HepG2 (cell line): ENCODE measurements around the gene OAF. TPM values are rescaled to one million over a fixed set of nuclear protein-coding genes. Genes with fewer than 3 reads are reported as not detected.
A peak's percentile ranks its signal among the peaks of the same experiment; 100 is the strongest.

Source experiments
- BHLHE40 ChIP-seq: IDR thresholded peaks from 2 replicates; pipeline ENCODE4 v1.6.1; 2011; ENCODE audit warnings: low read length, improper control_type of control experiment
- EEA1 ChIP-seq: sonication (generic); formaldehyde crosslinking; IDR thresholded peaks from 2 replicates; pipeline ENCODE4 v1.5.1; 2020; ENCODE audit warnings: mild to moderate bottlenecking, missing genetic modification reagents, borderline replicate concordance
- KAT8 ChIP-seq: IDR thresholded peaks from 2 replicates; pipeline ENCODE4 v1.6.1; 2016; ENCODE audit warnings: missing genetic modification reagents, missing compliant biosample characterization
- LCORL ChIP-seq, 2 experiments: fragments of 450-650 bp in 1 of 2; sonication (generic) in 1 of 2; formaldehyde crosslinking in 1 of 2; IDR thresholded peaks; 2 replicates each; pipeline versions ENCODE4 v1.5.0 to v1.6.1; 2017 to 2020; ENCODE audit warnings: antibody characterized with exemption in 1 of 2, missing genetic modification reagents in 1 of 2
- MLX ChIP-seq: IDR thresholded peaks from 2 replicates; pipeline ENCODE4 v1.6.1; 2016
- NR1H2 ChIP-seq: sonication (generic); formaldehyde crosslinking; IDR thresholded peaks from 2 replicates; pipeline ENCODE4 v1.8.1; 2022; ENCODE audit warnings: low read depth, missing genetic modification reagents, borderline replicate concordance
- NR2F2 ChIP-seq: IDR thresholded peaks from 2 replicates; pipeline ENCODE4 v1.6.1; 2012; ENCODE audit warnings: low read depth, inconsistent platforms, borderline replicate concordance
- RXRA ChIP-seq: sonication (generic); formaldehyde crosslinking; IDR thresholded peaks from 2 replicates; pipeline ENCODE4 v1.5.1; 2020; ENCODE audit warnings: missing genetic modification reagents
- SAFB2 ChIP-seq: sonication (generic); formaldehyde crosslinking; IDR thresholded peaks from 2 replicates; pipeline ENCODE4 v1.5.1; 2020; ENCODE audit warnings: missing genetic modification reagents, low read depth, mild to moderate bottlenecking, borderline replicate concordance
- SIN3A ChIP-seq: IDR thresholded peaks from 2 replicates; pipeline ENCODE4 v1.6.1; 2011; ENCODE audit warnings: low read depth, mild to moderate bottlenecking, control low read depth, low read length, borderline replicate concordance
- SKI ChIP-seq: fragments of 450-650 bp; IDR thresholded peaks from one replicate; pipeline ENCODE4 v1.6.1; 2018; ENCODE audit warnings: mild to moderate bottlenecking; ENCODE audit not compliant: partially characterized antibody
- THAP11 ChIP-seq: IDR thresholded peaks from 2 replicates; pipeline ENCODE4 v1.6.1; 2016; ENCODE audit warnings: missing biosample characterization, missing genetic modification reagents
- ZKSCAN8 ChIP-seq: IDR thresholded peaks from 2 replicates; pipeline ENCODE4 v1.6.1; 2016; ENCODE audit warnings: borderline replicate concordance, missing genetic modification reagents, missing compliant biosample characterization
- ZNF281 ChIP-seq: sonication (generic); formaldehyde crosslinking; IDR thresholded peaks from 2 replicates; pipeline ENCODE4 v1.4.0; 2020; ENCODE audit warnings: missing genetic modification reagents, borderline replicate concordance
- ZNF407 ChIP-seq: sonication (generic); formaldehyde crosslinking; IDR thresholded peaks from one replicate; pipeline ENCODE4 v1.5.1; 2020; ENCODE audit warnings: mild to moderate bottlenecking, missing genetic modification reagents; ENCODE audit errors: not compliant biosample characterization
- ZNF569 ChIP-seq: sonication (generic); formaldehyde crosslinking; IDR thresholded peaks from 2 replicates; pipeline ENCODE4 v1.5.0; 2020; ENCODE audit warnings: mild to moderate bottlenecking, missing genetic modification reagents, moderate library complexity, borderline replicate concordance
- ZNF761 ChIP-seq: sonication (generic); formaldehyde crosslinking; conservative IDR thresholded peaks from 2 replicates; pipeline ENCODE4 v1.4.0; 2020; ENCODE audit warnings: mild to moderate bottlenecking, missing genetic modification reagents
- polyA plus RNA-seq, 8 experiments: library from polyadenylated mRNA; depleted of rRNA in 3 of 8; stranded (reverse) in 7 of 8; unstranded in 1 of 8; fragments of >200 nt; fragmentation: Illumina TruSeq in 4 of 8; extraction: Trizol in 4 of 8; gene quantifications; 2 replicates each; pipeline versions ENCODE4 v1.2.1 to v1.2.3, GENCODE V29; 2011 to 2016; ENCODE audit warnings: low read depth in 4 of 8, missing spikeins in 1 of 8, mixed read lengths in 1 of 8; ENCODE audit not compliant: insufficient read depth in 1 of 8
- total RNA-seq, 5 experiments: library from RNA; depleted of rRNA; stranded (reverse); fragments of >200 nt; fragmentation: Illumina TruSeq; extraction: Trizol; gene quantifications; 2 replicates each; pipeline ENCODE4 v1.2.3, GENCODE V29; 2016; ENCODE audit warnings: low read depth in 1 of 5

The OAF gene
- total and polyA plus RNA-seq, 2 of the 13 experiments (the other 11 are each of a cell fraction or from before 2014, with no cell fraction given), result 63.7 to 94.6 TPM

GRCh38 chr11:120182790-120183491, 27.9 kb upstream of the OAF start (continued):
- TF ChIP-seq MLX (no peak), THAP11 (peak; percentile 48; the same call in 1 of the 2 replicates), BHLHE40 (no peak), SIN3A (peak; percentile 28; the same call in 1 of the 2 replicates), KAT8 (CRISPR knock-in tag) (0 out of 2 replicates have a peak, but pooled peaks have one; percentile 19), ZNF407 (CRISPR knock-in tag) (no peak), LCORL (IDR thresholded peaks at IDR 0.05) (no peak), LCORL (CRISPR knock-in tag; IDR thresholded peaks at IDR 0.05) (no peak), NR1H2 (CRISPR knock-in tag) (no peak), ZKSCAN8 (CRISPR knock-in tag) (no peak), SKI (peak; percentile 21), SAFB2 (CRISPR knock-in tag) (no peak), ZNF761 (CRISPR knock-in tag) (no peak), NR2F2 (peak; percentile 50; the same call in 1 of the 2 replicates), ZNF569 (CRISPR knock-in tag) (no peak), EEA1 (CRISPR knock-in tag) (no peak), RXRA (peak; percentile 66; the same call in 1 of the 2 replicates), ZNF281 (no peak)
